ENCODE measurements around the gene CR1L. TPM values are rescaled to one million over a fixed set of nuclear protein-coding genes. Genes with fewer than 3 reads are reported as not detected.
"Not testable (repeated sequence)": the region's sequence is repeated elsewhere in the genome, so short reads cannot be mapped to it uniquely, and the experiment has no call there.

CR1L gene
- polyA plus RNA-seq (2012; ENCODE audit: low read depth, missing spikeins) = 0.18 TPM

- peak; percentile 78 for FAIRE-seq
- DNase-seq (ENCODE audit: insufficient read length, low spot score) = peak; percentile 47
- no peak for TF ChIP-seq POLR2A (IDR thresholded peaks at IDR 0.05; ENCODE audit: low read depth, low read length)
- TF ChIP-seq PAX5 (IDR thresholded peaks at IDR 0.05; ENCODE audit: insufficient read depth, low read length, severe bottlenecking) = peak; percentile 17
Observed at GRCh38 chr1:207644852-207645634, at the start of gene CR1L. TSS of gene CR1L (plus strand) at chr1:207645133. CDS start at chr1:207645234, 101 bp downstream.

DNA sequence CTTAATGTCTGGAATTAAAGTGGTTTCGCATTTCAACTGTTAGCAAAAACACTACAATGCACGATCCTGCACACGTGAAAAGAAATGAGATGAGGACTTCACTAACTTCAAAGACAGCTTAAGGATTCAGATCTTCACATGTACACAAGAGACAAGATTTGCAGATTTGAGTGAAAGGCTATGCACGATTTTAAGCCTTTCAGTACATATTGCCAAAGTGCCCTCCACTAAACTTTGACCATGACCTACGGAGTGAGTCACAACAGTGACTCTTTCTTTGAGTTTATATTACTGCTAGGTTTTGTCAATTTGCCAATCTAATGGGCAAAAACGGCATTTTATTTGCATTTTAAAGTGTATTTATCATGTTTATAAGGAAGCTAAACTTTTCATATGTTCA, 41.2 kb upstream of the CR1L start:
- DNase-seq (ENCODE audit: insufficient read length, low spot score) (no peak), FAIRE-seq (peak; percentile 23)
- TF ChIP-seq TAF1 (IDR thresholded peaks at IDR 0.05; ENCODE audit: low read depth, low read length) = no peak
- TF ChIP-seq POLR2AphosphoS5 (IDR thresholded peaks at IDR 0.05; ENCODE audit: low read depth, low read length) = no peak
- TF ChIP-seq POU2F2 (IDR thresholded peaks at IDR 0.05; ENCODE audit: low read depth, low read length) = no peak
- TF ChIP-seq SPI1 (IDR thresholded peaks at IDR 0.05; ENCODE audit: low read depth, low read length) = no peak
- no peak for TF ChIP-seq PAX5 (IDR thresholded peaks at IDR 0.05; ENCODE audit: insufficient read depth, low read length, severe bottlenecking)
- TF ChIP-seq POLR2A (IDR thresholded peaks at IDR 0.05; ENCODE audit: low read depth, low read length) = no peak

GRCh38 chr1:207605444-207606361, 39.2 kb upstream of the CR1L start:
- no peak for FAIRE-seq
- DNase-seq (ENCODE audit: insufficient read length, low spot score) = no peak
- TF ChIP-seq POLR2AphosphoS5 (IDR thresholded peaks at IDR 0.05; ENCODE audit: low read depth, low read length) (no peak), SPI1 (IDR thresholded peaks at IDR 0.05; ENCODE audit: low read depth, low read length) (no peak), POU2F2 (IDR thresholded peaks at IDR 0.05; ENCODE audit: low read depth, low read length) (no peak), TAF1 (IDR thresholded peaks at IDR 0.05; ENCODE audit: low read depth, low read length) (no peak), PAX5 (IDR thresholded peaks at IDR 0.05; ENCODE audit: insufficient read depth, low read length, severe bottlenecking) (no peak), POLR2A (IDR thresholded peaks at IDR 0.05; ENCODE audit: low read depth, low read length) (no peak)

- no peak for FAIRE-seq
- DNase-seq (ENCODE audit: insufficient read length, low spot score) = no peak
- no peak for TF ChIP-seq POLR2AphosphoS5 (IDR thresholded peaks at IDR 0.05; ENCODE audit: low read depth, low read length)
- TF ChIP-seq SPI1 (IDR thresholded peaks at IDR 0.05; ENCODE audit: low read depth, low read length) = no peak
- no peak for TF ChIP-seq POU2F2 (IDR thresholded peaks at IDR 0.05; ENCODE audit: low read depth, low read length)
- TF ChIP-seq POLR2A (IDR thresholded peaks at IDR 0.05; ENCODE audit: low read depth, low read length) = no peak
- TF ChIP-seq TAF1 (IDR thresholded peaks at IDR 0.05; ENCODE audit: low read depth, low read length) = no peak
- no peak for TF ChIP-seq PAX5 (IDR thresholded peaks at IDR 0.05; ENCODE audit: insufficient read depth, low read length, severe bottlenecking)
Observed at GRCh38 chr1:207606362-207606755, 38.6 kb upstream of the CR1L start.

DNA sequence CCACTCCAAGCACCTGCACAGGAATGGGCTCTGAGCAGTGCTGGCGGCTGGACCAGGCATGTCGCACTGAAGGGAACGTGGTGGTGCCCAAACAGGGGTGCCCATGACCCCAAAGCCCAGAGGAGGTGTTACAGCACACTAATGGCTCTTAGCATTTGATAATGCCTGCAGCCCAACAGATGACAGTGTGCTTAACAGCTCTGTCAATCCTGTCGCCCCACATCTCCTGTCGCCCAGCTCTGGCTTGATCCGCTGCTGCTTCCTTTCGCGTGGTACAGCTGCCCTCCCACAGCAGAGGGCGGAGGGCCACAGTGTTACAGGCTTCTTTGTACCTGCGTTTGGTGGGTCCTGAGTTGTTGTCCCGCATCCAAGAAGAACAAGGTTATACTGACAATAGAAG, 32.2 kb upstream of the CR1L start:
- TF ChIP-seq SPI1 (IDR thresholded peaks at IDR 0.05; ENCODE audit: low read depth, low read length) (no peak), PAX5 (IDR thresholded peaks at IDR 0.05; ENCODE audit: insufficient read depth, low read length, severe bottlenecking) (no peak), POLR2A (IDR thresholded peaks at IDR 0.05; ENCODE audit: low read depth, low read length) (no peak), POU2F2 (IDR thresholded peaks at IDR 0.05; ENCODE audit: low read depth, low read length) (no peak), POLR2AphosphoS5 (IDR thresholded peaks at IDR 0.05; ENCODE audit: low read depth, low read length) (no peak), TAF1 (IDR thresholded peaks at IDR 0.05; ENCODE audit: low read depth, low read length) (no peak)
- DNase-seq (ENCODE audit: insufficient read length, low spot score) = no peak
- FAIRE-seq = no peak

GRCh38 chr1:207619871-207620542, 24.9 kb upstream of the CR1L start:
- FAIRE-seq (peak; percentile 88), DNase-seq (ENCODE audit: insufficient read length, low spot score) (peak; percentile 30)
- TF ChIP-seq SPI1 (IDR thresholded peaks at IDR 0.05; ENCODE audit: low read depth, low read length) (peak; percentile 52; the same call in 1 of the 2 replicates), PAX5 (IDR thresholded peaks at IDR 0.05; ENCODE audit: insufficient read depth, low read length, severe bottlenecking) (no peak)

DNA sequence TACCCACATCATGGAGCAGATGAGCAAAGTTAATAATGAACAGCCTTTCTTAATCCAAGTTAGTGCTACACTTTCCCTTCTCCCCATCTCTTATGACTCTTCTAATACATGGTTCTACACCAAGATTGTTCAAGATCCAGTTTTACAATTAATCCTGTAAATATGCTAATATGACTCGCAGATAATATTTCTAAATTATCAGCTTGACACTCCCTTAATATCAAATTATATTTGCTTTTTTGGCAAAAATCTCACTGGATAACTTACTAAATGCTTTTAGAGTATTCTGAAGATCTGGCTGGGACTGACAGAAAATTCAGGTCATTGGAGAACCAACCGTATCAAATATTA, 24.4 kb upstream of the CR1L start:
- no peak for FAIRE-seq
- DNase-seq (ENCODE audit: insufficient read length, low spot score) = no peak
- no peak for TF ChIP-seq POLR2A (IDR thresholded peaks at IDR 0.05; ENCODE audit: low read depth, low read length)
- no peak for TF ChIP-seq TAF1 (IDR thresholded peaks at IDR 0.05; ENCODE audit: low read depth, low read length)
- TF ChIP-seq POU2F2 (IDR thresholded peaks at IDR 0.05; ENCODE audit: low read depth, low read length) = no peak
- TF ChIP-seq SPI1 (IDR thresholded peaks at IDR 0.05; ENCODE audit: low read depth, low read length) = no peak
- no peak for TF ChIP-seq POLR2AphosphoS5 (IDR thresholded peaks at IDR 0.05; ENCODE audit: low read depth, low read length)
- no peak for TF ChIP-seq PAX5 (IDR thresholded peaks at IDR 0.05; ENCODE audit: insufficient read depth, low read length, severe bottlenecking)

DNA sequence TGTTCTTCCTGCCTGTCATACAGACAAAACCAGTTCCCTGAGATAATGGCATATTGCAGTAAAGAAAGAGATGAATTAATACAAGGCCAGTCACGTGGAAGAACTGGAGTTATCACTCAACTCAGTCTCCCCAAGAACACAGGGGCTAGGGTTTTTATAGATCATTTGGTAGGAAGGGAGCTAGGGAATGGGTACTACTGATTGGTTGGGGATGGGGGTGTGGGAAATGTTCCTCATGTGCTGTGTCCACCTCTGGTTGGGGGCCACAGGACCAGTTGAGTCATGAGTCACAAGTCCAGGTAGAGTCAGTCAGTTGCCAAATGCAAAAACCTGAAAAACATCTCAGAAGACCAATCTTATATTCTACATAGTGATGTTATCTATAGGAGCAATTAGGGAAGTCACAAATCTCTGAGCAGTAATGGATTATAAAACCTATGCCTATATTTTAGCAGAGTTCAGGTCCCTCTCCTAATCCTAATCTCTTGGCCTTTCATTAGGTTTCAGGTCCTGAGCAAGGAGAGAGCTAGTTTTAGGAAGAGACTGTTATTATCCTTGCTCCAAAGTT, 19.3 kb upstream of the CR1L start:
- not testable (repeated sequence) for DNase-seq (ENCODE audit: insufficient read length, low spot score); FAIRE-seq

DNA sequence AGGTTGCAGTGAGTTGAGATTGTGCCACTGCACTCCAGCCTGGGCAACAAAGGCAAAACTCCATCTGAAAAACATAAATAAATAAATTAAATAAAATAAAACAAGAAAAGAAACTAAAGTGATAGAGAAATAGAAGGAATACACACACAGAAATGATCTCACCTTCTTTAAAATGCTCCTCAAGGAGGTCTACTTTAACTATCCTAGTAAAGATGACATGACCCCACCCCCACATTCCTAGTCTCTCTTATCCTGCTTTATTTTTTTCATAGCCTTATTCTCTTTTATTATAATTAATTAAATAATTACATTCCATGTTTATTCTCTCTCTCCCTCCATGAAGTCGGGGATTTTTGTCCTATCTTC, 18.0 kb upstream of the CR1L start:
- no peak for DNase-seq (ENCODE audit: insufficient read length, low spot score)
- no peak for TF ChIP-seq POU2F2 (IDR thresholded peaks at IDR 0.05; ENCODE audit: low read depth, low read length)
- TF ChIP-seq SPI1 (IDR thresholded peaks at IDR 0.05; ENCODE audit: low read depth, low read length) = no peak
- TF ChIP-seq PAX5 (IDR thresholded peaks at IDR 0.05; ENCODE audit: insufficient read depth, low read length, severe bottlenecking) = no peak
- no peak for TF ChIP-seq POLR2A (IDR thresholded peaks at IDR 0.05; ENCODE audit: low read depth, low read length)
- TF ChIP-seq TAF1 (IDR thresholded peaks at IDR 0.05; ENCODE audit: low read depth, low read length) = no peak
- FAIRE-seq = no peak

Measured in GM12891 (cell line).